Urinary bladder (tissue), 2 donors: ENCODE data around the gene PLGLB2. TPM values are rescaled to one million over a fixed set of nuclear protein-coding genes. Genes with fewer than 3 reads are reported as not detected.

Source experiments
- polyA plus RNA-seq: library from polyadenylated mRNA; stranded (reverse); fragments of 200-250 nt; gene quantifications from one replicate; pipeline ENCODE4 v1.2.3, GENCODE V29; 2013
- total RNA-seq: library from RNA; depleted of rRNA; stranded (reverse); fragments of >200 nt; gene quantifications from one replicate; pipeline ENCODE4 v1.2.3, GENCODE V29; 2014
- donor health status: healthy.

PLGLB2 gene
- total and polyA plus RNA-seq, 2 donors = 1.2 to 3.9 TPM

Other genes with a start within 250 kb of the PLGLB2 start
- 0.42 TPM for gene RGPD2, start 77.7 kb downstream of the PLGLB2 start, total RNA-seq
- gene RGPD2, start 77.7 kb downstream of the PLGLB2 start, polyA plus RNA-seq = 1.6 TPM